GM19372 (cell line): ENCODE data around the gene GBE1.
"Not testable (repeated sequence)": the region's sequence is repeated elsewhere in the genome, so short reads cannot be mapped to it uniquely, and the experiment has no call there.

Experiments used
- ATAC-seq: cut with Tn5 transposase; IDR thresholded peaks from one replicate; pipeline ENCODE4 v1.9.1; 2021; ENCODE audit warnings: mild to moderate bottlenecking, low read depth, moderate library complexity; ENCODE audit not compliant: unreplicated experiment

GBE1 gene

DNA sequence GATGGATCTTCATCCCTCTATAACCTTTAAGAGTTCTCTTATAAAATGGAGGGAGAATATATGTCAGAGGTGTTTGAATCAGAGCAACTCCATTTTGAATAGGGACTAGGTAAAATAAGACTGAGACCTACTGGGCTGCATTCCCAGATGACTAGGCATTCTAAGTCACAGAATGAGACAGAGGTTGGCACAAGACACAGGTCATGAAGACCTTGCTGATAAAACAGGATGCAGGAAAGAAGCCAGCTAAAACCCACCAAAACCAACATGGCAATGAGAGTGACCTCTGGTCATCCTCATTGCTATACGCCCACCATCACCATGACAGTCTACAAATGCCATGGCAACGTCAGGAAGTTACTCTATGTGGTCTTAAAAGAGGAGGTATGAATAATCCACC, 211.0 kb downstream of the GBE1 start:
- ATAC-seq, result no peak

DNA sequence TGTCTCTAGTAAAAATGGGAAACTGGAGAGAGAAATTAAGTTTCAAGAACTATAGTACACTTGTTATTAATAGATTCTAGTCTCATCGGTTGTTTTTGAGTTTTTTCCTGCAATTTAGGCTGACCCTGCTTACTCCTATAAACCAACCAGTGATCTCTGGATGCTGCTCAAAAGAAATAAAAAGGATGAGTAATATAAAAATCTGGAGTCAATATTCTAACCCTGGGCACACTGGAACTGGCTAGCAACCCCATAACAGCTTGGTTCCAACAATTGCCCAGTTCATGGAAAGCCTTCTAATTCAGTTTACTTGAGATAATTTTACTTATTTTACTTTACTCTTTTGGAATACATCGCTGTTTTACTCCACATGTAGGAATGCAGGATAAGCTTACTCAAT, 211.6 kb downstream of the GBE1 start:
- no peak for ATAC-seq

GRCh38 chr3:81549388-81549787, 212.1 kb downstream of the GBE1 start:
- ATAC-seq, result no peak

GRCh38 chr3:81545572-81545971, 215.9 kb downstream of the GBE1 start:
- ATAC-seq, result no peak

DNA sequence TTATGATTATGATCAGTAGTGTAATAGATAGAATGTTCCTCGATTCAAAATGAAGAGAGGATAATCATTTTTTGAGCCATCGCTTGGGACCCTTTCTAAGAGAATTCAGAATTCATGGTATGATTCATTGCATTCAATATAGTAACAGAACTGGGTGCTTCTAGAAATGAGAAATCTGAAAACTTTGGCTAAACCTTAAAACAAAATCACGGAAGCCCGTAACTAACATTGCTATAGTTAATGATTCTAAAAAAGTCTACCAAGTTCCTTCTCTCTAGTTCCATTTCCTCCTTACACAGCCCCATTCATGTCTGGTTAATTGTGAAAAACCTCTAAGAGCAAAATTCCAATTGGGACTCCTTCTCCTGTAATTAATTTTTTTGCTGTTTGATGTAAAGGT, 217.1 kb downstream of the GBE1 start:
- ATAC-seq, result no peak

DNA sequence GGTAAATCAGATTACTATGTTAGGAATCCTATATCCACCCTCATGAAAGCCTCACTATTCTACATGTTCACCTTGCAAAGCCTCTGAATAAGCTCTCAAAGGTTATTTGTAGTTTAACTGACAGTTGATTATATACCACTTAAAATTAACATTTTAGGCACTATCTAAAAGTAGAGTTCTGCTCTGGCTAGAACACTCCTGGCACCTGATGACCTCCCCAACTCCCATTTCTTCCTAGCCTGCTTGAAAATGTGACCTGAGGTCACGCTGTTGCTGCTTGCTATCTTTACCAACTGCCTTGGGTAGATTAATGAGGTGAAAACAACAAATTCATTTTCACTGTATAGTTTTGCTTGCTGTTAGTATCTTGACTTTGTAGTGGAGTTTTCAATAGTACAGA, 220.7 kb downstream of the GBE1 start:
- no peak for ATAC-seq

DNA sequence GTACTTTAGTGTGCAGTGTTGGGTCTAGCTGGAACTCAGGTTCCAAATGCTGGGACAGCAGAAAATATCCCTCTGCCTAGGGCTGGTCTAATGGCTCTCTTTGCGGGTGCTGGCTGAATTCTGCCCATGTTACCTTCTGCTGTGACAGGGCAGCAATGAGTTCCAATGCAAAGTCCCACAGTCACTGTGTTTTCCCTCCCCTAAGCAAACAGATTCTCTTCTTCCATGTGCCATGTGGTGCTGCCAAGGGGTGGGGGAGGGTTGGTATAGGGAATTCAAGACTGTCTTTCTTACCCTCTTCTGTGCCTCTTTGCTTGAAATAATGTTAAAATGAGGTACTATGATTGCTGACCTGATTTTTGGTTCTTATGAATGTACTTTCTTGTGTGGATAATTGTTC, 229.6 kb downstream of the GBE1 start:
- no peak for ATAC-seq

- ATAC-seq, result no peak
Observed at GRCh38 chr3:81531263-81531662, 230.2 kb downstream of the GBE1 start.

DNA sequence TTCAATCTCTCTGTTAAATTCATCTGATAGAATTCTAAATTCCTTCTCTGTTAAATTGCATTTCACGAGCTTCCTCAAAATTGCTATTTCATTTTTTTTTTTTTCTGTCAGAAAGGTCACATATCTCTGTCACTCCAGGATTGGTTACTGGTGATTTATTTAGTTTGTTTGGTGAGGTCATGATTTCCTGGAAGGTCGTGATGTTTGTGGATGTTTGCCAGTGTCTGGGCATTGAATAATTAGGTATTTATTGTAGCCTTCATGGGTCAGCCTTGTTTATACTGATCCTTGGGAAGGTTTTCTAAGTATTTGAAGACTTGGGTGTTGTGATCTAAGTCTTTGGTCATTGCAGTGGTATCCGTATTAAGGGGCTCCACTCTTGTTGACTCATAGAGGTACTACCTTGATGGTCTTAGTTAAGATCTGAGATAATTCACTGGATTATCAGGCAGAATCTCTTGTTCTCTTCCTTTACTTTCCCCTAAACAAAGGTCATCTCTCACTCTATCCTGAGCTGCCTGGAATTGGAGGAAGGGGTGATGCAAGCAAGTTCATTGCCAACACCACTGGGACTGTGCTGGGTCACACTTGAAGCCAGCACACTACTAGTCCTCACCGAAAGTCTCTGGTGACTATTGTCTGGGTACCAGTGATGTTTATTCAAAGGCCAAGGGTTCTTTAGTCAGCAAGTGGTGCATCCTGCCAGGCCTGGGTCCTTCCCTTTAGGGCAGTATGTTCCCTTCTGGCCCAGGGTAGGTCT, 231.1 kb downstream of the GBE1 start:
- ATAC-seq, result no peak

DNA sequence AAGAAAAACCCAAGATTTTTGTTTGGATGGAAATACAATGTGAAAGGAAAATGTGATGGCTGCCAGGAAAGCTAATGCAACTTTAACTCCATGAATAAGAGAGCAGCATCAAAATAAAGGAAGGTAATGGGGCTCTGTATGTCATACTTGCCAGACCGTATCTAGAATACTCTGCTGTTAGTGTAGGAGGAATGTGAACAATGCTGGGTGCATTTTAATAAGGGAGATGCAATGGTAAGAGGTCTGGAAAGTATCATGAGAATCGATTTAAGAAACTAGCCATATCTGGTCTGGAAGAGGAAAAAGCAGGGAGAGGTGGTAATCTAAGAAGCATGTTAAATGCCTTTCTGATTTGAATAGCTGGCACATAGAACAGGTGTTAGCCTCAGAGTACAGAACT, 239.6 kb downstream of the GBE1 start:
- ATAC-seq, result no peak

DNA sequence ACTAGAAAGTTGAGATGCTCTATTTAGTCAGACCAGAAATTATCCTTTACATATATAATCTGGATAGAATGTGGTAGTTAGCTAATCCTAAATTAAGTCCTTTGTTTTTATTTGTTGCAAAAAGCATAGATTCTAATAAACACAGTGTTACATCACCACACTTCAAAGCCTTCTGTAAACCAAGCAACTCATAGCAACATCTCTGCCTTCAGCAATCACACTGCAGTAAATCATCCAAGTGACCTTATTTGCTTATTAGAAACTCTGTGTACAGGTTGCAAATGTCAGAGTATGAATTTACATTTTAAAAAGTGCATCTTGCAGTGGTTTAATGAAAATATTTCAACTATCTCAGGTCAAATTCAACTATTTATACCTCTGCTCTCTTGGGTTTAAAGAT, 242.5 kb downstream of the GBE1 start:
- no peak for ATAC-seq

DNA sequence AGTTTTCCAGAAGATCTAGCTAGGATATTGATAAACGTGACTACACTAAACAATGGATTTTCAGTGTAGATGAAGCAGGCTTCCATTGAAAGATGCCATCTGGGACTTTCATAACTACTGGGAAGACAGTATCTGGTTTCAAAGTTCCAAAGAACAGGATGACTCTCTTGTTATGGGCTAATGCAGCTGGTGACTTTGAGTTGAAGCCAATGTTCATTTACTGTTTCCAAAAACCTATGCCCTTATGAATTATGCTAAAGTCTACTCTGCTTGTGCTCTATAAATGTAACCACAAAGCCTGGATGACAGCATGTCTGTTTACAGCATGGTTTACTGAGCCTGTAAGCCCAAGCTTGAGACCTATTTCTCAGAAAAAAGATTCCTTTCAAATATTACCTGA, 245.4 kb downstream of the GBE1 start:
- ATAC-seq, result no peak

DNA sequence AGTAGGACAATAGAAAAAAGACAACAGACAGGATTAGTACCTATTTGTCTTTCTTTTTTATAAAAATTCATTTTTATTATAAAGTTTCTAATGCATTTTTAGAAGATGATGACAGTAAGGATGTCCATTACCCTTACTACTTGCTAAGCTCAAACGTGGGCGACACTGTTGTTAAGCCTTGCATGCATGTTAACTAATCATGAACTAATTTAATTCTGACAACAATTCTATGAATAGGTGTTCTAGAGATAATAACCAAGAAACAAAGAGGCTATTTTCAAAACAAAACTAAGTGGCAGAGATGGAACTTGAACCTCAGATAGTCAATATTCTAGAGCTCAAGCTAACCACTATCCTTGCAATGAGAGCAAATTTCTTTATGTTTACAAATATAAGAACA, 247.9 kb downstream of the GBE1 start:
- ATAC-seq, result no peak

- ATAC-seq, result no peak
Observed at GRCh38 chr3:81503026-81503425, 258.4 kb downstream of the GBE1 start.

GRCh38 chr3:81502236-81502635, 259.2 kb downstream of the GBE1 start:
- ATAC-seq, result no peak

GRCh38 chr3:81500039-81500438, 261.4 kb downstream of the GBE1 start:
- no peak for ATAC-seq

GRCh38 chr3:81497572-81498251, 263.7 kb downstream of the GBE1 start:
- ATAC-seq, result no peak

GRCh38 chr3:81496407-81497104, 264.9 kb downstream of the GBE1 start:
- no peak for ATAC-seq

GRCh38 chr3:81492471-81492870, 269.0 kb downstream of the GBE1 start:
- not testable (repeated sequence) for ATAC-seq

DNA sequence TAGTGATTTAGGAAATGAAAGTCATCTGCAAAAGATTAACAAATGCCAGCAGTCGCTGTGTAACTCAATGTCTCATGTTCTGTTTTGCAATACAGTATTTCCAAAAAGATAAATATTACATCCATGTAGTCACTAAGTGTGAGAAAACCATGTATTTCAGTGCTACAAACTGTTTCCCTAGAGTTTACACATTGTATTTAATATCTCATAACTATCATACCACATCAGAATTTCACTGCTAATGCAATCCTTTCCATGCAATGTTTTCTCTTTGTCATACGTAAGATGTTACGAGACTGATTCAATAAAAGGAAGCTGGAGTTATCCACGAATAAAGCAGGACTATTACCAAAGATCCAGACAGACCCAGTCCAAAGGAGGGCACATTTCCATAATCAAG, 269.4 kb downstream of the GBE1 start:
- no peak for ATAC-seq

- ATAC-seq, result peak; percentile 99
Observed at GRCh38 chr3:81490541-81491288, 270.7 kb downstream of the GBE1 start.
